NCI-H1436 (cell line): ENCODE data around the gene MYCN.
"Not testable (repeated sequence)": the region's sequence is repeated elsewhere in the genome, so short reads cannot be mapped to it uniquely, and the experiment has no call there.

ENCODE experiments used
- DNase-seq: peaks from one replicate; lab custom pipeline; 2025; lab: John Stamatoyannopoulos, UW

Gene MYCN

GRCh38 chr2:15907461-15908324 is 32.7 kb upstream of the MYCN start:
- DNase-seq = no peak

- DNase-seq = no peak
These were observed 32.0 kb upstream of the MYCN start for GRCh38 chr2:15908371-15908770.

DNA sequence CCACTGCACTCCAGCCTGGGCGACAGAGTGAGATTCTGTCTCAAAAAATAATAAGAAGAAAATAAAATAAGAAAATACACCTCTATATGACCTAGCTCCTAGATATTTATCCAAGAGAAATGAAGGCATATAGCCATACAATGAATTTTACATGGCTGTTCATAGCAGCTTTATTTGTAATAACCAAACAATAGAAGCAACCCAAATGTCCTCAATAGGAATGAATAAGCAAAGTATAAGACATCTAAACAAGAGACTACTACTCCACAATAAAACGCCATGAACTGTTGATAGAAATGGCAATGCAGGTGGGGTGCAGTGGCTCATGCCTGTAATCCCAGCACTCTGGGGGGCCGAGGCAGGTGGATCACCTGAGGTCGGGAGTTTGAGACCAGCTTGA is 31.2 kb upstream of the MYCN start:
- no peak for DNase-seq

- DNase-seq = no peak
These were observed 30.6 kb upstream of the MYCN start for GRCh38 chr2:15909736-15910135.

GRCh38 chr2:15911270-15911669 is 29.1 kb upstream of the MYCN start:
- DNase-seq = not testable (repeated sequence)

GRCh38 chr2:15911686-15912085 is 28.7 kb upstream of the MYCN start:
- no peak for DNase-seq

DNA sequence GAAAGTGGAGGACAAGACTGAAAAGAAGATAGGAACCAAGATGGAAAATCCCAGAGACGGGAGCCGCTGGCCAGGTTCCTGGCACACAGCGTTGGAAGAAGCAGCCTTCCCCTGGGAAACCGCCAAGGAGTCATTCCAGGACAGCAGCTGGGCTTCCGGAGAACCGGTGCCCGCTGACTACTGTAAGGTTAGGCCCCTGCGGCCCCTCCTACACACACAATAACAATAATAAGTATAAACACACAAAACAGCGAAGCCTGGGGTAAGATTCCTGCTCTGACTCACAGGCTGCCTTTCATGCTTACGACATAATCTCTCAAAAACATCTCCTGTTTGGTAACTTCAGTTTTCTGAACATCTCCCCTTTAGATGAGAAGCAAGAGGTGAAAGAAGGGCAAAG is 28.1 kb upstream of the MYCN start:
- DNase-seq = no peak

- DNase-seq = no peak
These were observed 27.2 kb upstream of the MYCN start for GRCh38 chr2:15913146-15913545.

GRCh38 chr2:15914596-15915385 is 25.6 kb upstream of the MYCN start:
- no peak for DNase-seq

GRCh38 chr2:15915546-15915945 is 24.8 kb upstream of the MYCN start:
- DNase-seq = not testable (repeated sequence)

- no peak for DNase-seq
These were observed 24.0 kb upstream of the MYCN start for GRCh38 chr2:15916336-15916735.

DNA sequence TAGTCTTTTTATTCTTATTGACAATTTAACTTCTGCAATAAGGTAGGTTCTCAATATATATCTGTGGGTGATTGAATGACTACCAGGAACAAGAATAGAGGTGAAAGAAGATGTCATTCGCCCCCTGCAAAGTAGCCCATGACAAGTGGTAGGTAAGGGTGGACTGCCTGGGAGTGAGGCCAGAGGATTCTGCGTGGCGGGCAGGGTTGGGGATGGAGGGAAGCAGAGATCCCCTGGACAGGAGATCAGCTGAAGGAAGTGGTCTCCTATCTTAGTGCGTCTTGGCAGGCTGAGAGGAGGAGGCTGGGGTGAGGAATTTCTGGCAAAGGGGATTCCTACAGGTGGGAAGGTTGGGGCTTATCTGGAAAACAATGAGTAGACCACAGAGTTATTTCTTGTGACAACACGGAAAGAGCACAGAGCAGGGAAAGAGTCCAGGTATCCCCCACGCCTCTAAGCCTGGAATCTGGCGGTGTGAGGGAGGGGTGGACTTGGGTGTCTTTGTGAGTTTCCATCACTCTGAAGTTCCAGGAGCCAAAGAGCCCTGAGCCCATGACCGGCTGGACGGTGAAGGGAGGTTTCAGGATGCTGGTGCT is 21.5 kb upstream of the MYCN start:
- DNase-seq = no peak

DNA sequence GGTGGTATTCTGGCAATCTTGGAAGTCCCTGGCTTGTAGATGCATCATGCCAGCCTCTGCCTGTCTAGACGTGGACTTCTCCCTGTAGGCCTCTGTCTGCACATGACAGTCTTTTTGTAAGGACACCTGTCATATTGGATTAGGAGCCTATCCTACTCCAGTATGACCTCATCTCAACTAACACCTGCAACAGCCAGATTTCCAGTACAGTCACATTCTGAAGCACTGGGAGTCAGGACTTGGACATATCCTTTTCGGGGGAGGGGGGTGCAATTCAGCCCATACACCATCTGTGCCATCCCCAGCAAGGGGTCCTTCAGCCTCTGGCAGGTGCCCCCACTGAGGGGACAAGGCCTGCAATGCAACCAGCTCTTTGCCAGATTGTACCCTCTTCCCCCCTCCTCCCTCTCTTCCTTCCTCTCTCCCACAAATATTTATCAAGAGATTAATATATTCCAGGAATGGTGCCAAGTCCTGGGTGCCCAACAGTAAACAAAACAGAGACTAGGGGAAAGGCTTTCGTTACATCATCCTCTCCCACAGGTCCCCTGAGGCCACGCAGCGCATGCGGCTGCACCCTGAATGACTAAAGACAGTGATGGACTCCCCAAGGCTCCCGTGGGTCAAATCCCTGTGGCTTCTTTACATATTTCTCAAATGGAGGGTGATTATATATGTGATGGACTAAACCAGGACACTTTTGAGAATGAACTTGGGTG is 20.5 kb upstream of the MYCN start:
- no peak for DNase-seq

DNA sequence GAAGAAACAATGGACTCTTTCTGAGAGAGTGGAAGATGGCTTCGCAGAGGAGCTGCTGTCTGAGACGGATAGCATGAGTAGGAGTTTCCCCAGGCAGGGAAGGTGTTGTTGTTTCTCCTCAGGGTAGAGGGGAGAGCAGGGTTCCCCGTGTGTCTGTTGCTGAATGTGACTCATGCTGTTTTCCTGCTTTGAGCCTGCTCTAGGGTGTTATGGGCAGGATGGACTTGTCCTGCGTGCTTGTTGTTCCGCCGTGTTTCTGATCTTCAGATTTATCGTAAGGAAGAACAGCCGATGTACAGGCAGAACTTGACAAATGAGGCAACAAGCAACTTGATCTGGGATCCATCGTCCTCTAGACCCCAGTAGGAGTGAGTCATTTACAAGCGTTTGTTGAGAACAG is 19.7 kb upstream of the MYCN start:
- no peak for DNase-seq

GRCh38 chr2:15923597-15923996 is 16.8 kb upstream of the MYCN start:
- DNase-seq = no peak

DNA sequence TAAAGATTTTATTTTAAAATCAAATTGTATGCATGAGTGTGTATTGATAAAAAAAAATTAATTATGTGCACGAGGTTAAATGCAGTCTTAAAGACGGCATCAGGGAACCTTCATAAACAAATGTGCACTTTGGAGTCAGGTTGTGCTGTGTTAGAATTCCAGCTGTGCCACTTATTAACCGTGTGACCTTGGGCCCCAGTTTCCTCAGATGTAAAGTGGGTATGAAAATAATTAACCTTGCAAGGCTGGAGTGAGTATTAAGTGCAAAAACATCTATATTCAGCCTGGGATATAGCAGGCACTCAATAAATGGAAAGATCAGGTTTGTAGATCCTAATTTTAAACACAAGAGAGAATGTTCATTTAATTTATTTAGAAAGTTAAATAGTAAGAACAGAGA is 14.5 kb upstream of the MYCN start:
- no peak for DNase-seq

GRCh38 chr2:15926252-15926651 is 14.1 kb upstream of the MYCN start:
- no peak for DNase-seq

- DNase-seq = no peak
These were observed 12.7 kb upstream of the MYCN start for GRCh38 chr2:15927551-15928218.

DNA sequence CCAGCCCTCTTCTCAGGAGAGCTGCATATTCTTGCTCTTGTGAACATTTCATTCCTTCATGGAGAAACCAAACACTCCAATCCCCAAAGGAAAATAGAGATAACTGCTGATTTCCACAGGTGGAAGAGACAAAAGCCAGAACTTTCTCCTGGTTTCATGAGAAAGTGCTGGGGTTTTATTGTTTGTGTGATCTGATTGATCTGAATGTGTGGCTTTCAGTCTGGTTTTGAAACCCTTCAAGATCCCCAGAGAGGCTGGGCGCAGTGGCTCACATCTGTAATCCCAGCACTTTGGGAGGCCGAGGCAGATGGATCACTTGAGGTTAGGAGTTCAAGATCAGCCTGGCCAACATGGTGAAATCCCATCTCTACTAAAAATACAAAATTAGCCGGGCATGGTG is 11.3 kb upstream of the MYCN start:
- DNase-seq = not testable (repeated sequence)

DNA sequence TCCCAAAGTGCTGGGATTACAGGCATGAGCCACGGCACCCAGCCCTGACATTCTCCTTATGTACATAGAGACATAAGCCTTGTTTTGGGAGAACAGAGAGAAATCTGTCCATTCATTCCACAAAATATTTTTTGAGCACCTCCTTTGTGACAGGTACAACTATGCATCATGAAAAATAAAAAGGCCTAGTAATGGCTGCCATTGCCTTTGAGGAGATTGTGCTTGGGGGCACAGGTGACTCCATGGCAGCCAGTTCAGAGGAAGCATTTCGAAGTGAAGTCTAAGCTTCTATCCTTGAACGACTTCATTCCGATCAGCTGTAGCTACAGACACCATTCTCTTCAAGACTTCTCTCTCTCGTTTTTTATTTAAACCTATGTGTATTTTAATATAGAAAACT is 10.5 kb upstream of the MYCN start:
- no peak for DNase-seq

GRCh38 chr2:15930589-15931318 is 9.6 kb upstream of the MYCN start:
- no peak for DNase-seq
